ENCODE results near the gene CHKB.

Gene CHKB

GRCh38 chr22:50606165-50606945 lies 23.7 kb upstream of the CHKB start:
- no peak for DNase-seq (ENCODE audit: extremely low read depth, low read depth)
- TF ChIP-seq, protein P1, sequence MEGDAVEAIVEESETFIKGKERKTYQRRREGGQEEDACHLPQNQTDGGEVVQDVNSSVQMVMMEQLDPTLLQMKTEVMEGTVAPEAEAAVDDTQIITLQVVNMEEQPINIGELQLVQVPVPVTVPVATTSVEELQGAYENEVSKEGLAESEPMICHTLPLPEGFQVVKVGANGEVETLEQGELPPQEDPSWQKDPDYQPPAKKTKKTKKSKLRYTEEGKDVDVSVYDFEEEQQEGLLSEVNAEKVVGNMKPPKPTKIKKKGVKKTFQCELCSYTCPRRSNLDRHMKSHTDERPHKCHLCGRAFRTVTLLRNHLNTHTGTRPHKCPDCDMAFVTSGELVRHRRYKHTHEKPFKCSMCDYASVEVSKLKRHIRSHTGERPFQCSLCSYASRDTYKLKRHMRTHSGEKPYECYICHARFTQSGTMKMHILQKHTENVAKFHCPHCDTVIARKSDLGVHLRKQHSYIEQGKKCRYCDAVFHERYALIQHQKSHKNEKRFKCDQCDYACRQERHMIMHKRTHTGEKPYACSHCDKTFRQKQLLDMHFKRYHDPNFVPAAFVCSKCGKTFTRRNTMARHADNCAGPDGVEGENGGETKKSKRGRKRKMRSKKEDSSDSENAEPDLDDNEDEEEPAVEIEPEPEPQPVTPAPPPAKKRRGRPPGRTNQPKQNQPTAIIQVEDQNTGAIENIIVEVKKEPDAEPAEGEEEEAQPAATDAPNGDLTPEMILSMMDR (IDR thresholded peaks at IDR 0.05; ENCODE audit: low read depth, low read length), result no peak

DNA sequence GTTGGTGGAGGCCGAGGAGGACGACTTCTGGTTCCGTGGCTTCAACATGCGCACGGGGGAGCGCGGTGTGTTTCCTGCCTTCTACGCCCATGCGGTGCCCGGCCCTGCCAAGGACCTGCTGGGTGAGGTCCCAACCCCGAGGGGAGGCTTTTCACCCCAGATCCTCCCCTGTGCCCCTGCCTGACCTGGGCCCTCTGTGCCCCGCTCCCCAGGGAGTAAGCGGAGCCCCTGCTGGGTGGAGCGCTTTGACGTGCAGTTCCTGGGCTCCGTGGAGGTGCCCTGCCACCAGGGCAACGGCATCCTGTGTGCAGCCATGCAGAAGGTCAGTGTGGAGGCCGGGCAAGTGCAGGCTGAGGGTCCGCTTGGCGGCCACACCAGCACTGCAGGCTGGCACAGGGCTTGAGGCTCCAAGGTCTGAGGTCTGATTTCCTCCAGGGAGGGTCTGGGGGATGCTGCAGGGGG lies 23.0 kb upstream of the CHKB start:
- TF ChIP-seq, protein P1 (IDR thresholded peaks at IDR 0.05; ENCODE audit: low read depth, low read length), result no peak
- DNase-seq (ENCODE audit: extremely low read depth, low read depth), result no peak

GRCh38 chr22:50605002-50605612 lies 22.5 kb upstream of the CHKB start:
- no peak for DNase-seq (ENCODE audit: extremely low read depth, low read depth)
- TF ChIP-seq, protein P1 (IDR thresholded peaks at IDR 0.05; ENCODE audit: low read depth, low read length), result no peak

GRCh38 chr22:50604256-50605001 lies 21.8 kb upstream of the CHKB start:
- TF ChIP-seq, protein P1 (IDR thresholded peaks at IDR 0.05; ENCODE audit: low read depth, low read length), result no peak
- DNase-seq (ENCODE audit: extremely low read depth, low read depth), result no peak

DNA sequence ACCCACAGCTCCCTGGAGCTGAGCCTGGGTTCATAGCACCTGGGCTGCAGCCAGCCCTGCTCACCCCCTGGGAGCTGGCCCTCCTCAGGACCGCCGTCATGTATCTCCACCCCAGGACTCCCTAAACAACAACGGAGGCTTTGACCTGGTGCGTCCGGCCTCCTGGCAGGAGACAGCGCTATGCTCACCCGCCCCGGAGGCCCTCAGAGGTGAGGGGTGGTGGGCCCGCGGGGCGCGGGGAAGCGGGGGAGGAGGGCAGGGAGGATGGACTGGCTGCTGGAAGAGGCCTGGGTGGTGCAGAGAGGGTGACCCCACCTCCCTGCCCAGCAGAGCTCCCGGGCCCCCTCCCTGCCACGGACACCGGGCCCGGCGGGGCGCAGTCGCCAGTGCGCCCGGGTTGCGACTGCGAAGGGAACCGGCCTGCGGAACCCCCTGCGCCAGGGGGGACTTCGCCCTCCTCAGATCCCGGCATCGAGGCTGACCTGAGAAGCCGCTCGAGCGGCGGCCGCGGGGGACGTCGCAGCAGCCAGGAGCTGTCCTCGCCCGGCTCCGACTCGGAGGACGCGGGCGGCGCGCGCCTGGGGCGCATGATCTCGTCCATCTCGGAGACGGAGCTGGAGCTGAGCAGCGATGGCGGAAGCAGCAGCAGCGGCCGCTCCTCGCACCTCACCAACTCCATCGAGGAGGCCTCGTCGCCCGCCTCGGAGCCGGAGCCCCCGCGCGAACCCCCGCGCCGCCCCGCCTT lies 21.0 kb upstream of the CHKB start:
- no peak for DNase-seq (ENCODE audit: extremely low read depth, low read depth)
- TF ChIP-seq, protein P1 (IDR thresholded peaks at IDR 0.05; ENCODE audit: low read depth, low read length), result no peak

DNA sequence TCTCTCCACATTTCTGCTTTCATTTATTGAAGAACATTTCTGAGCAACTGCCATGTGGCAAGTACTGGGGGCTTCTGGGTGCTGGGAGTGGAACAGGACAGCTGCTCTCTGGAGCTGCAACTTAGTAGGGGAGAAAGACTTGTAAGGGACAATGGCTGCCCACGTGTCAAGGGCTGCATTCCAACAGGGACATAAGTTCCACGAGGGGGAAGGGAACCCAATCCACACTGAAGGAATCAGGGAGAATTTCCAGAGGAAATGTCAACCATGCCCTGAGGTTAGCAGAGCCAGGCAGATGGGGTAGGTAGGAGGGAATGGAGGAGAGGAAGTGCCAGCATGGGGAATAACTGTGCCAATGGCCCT lies 19.7 kb upstream of the CHKB start:
- no peak for DNase-seq (ENCODE audit: extremely low read depth, low read depth)
- TF ChIP-seq, protein P1 (IDR thresholded peaks at IDR 0.05; ENCODE audit: low read depth, low read length), result no peak

Data from AG09319 (cell line).